Psoas muscle (tissue), 8 donors: Measurements from ENCODE around the gene PNPLA5. TPM values are rescaled to one million over a fixed set of nuclear protein-coding genes. Genes with fewer than 3 reads are reported as not detected.

Source experiments
- ATAC-seq, 4 donors: fragments of 200-7000 bp; cut with Tn5 transposase; one replicate each; pipeline ENCODE4 v1.9.1; 2020; ENCODE audit warnings: moderate library complexity in 3 of 4, mild to moderate bottlenecking in 2 of 4
- DNase-seq, 2 donors: peaks; one replicate each; pipeline ENCODE4 v3.0.0-alpha.2; 2020
- H3K27ac ChIP-seq: fragments of 200-600 bp; one replicate; pipeline ENCODE4 v1.8.0; 2022
- H3K27me3 ChIP-seq, 3 donors: fragments of 200-600 bp in 1 of 3; one replicate each; pipeline versions ENCODE4 v1.6.1 to v1.8.0; 2013 to 2022; ENCODE audit warnings: low read length in 2 of 3, mild to moderate bottlenecking in 2 of 3, moderate library complexity in 1 of 3; ENCODE audit not compliant: insufficient read depth in 3 of 3
- H3K36me3 ChIP-seq, 2 donors: fragments of 200-600 bp in 1 of 2; one replicate each; pipeline versions ENCODE4 v1.6.1 to v1.8.0; 2013 to 2022; ENCODE audit warnings: low read depth in 1 of 2, mild to moderate bottlenecking in 1 of 2, moderate library complexity in 1 of 2; ENCODE audit not compliant: insufficient read depth in 1 of 2
- H3K4me1 ChIP-seq: fragments of 200-600 bp; one replicate; pipeline ENCODE4 v1.8.0; 2022
- H3K4me3 ChIP-seq: fragments of 200-600 bp; one replicate; pipeline ENCODE4 v1.8.0; 2022; ENCODE audit warnings: mild to moderate bottlenecking
- H3K9me3 ChIP-seq: fragments of 200-600 bp; one replicate; pipeline ENCODE4 v1.8.0; 2022
- CTCF ChIP-seq: fragments of 200-600 bp; IDR thresholded peaks from one replicate; pipeline ENCODE4 v1.8.0; 2022; ENCODE audit warnings: antibody characterized with exemption
- WGBS, 3 donors: extraction: QIAGEN DNeasy Blood & Tissue Kit; methylation state at CpG; one replicate each; pipeline versions ENCODE4 v1.1.6 to v1.1.7; 2013; 5-methylcytosine and 5-hydroxymethylcytosine counted together
- intact Hi-C, 2 donors: fragments of 100-400 bp; cut with DNase I; formaldehyde crosslinking; loops; one replicate each; pipeline versions ENCODE4 v1.11.0 to v1.14.2; 2022
- polyA plus RNA-seq, 3 donors: library from polyadenylated mRNA; stranded (reverse); fragments of 200-250 nt; gene quantifications; one replicate each; pipeline ENCODE4 v1.2.3, GENCODE V29; 2013
- total RNA-seq, 4 donors: library from RNA; stranded (reverse); fragmentation: NEBNext Ultra II Directional in 2 of 4; extraction: Animal tissue kit (Norgen Biotek cat#: 25700) in 2 of 4; gene quantifications; one replicate each; pipeline versions ENCODE4 v1.2.1 to v1.2.4, GENCODE V29; 2021 to 2023
- donor health status: healthy with polysubstance abuse.
- donor health status: DM: no; HTN: no; CAD: no; lungs with moderate emphysema.
- donor health status: Bipolar disorder and iron deficiency.
- donor health status: healthy.
- donor health status: DM: yes; HTN: yes; CAD: no.
- donor health status: DM: no; HTN: no; CAD: no.
- donor health status: DM: no; HTN: no; CAD: no.
- donor health status: DM: yes; HTN: yes; CAD: no.

The PNPLA5 gene
- total and polyA plus RNA-seq, 7 donors, result 0.01 to 0.18 TPM; not detected in 5

DNA sequence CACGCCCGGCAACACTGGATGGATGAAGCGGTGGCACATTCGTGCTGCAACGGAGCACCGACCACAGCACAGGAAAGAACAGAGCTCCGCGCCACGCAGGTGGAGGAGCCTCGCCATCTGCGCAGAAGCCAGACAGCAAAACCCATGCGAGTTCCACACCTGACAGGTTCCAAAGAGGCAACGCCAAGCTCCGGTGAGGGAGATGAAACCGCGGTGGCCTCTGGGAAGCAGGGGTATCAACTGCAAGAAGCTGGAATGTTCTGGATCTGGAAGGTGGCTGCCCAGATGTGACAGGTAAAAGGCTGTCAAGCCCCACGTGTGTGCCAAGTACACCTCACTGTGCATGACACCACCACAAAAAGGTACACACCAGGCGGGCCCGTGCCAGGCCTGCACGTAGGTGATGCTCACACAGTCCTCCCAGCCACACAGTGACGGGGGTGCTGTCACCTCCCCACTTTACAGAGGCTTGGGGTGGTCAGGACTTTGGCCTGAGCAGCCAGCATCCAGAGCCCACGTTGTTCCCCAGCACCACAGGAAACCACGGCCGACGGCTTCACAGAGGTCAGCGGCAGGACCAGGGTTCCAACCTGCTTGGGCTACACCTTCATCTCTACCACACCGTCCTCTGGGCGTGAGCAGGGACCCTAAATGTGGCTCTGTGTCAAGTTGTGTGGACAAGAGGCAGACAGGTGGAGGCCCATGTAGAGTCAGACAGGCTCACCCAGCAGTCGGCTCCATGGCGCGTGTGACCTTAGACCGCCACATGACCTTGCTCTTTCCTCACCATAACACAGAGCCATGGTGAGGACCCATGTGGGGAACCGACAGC is 60.0 kb downstream of the PNPLA5 start:
- no peak for TF ChIP-seq CTCF
- Histone ChIP-seq H3K27me3 (peaks cover 0 to 14% (median 4%) of the 10 kb centered on the region in 3 donors), H3K4me3 (no peak overlapping the region), H3K36me3 (no peaks in the 10 kb centered on the region), H3K4me1 (peaks cover 17% of the 10 kb centered on the region), H3K9me3 (no peaks in the 10 kb centered on the region), H3K27ac (no peak overlapping the region)
- DNase-seq, result peak in 1 of 2 donors; percentile 47
- 92 to 93% (median 92%) methylated on average over 33 of the region's 33 CpGs for WGBS, 3 donors
- intact Hi-C loops, result no loop called here
- ATAC-seq, result no peak

- whole genome bisulfite sequencing, 3 donors, result 62 to 68% (median 62%) methylated on average over 12 of the region's 12 CpGs
- DNase-seq, result peak in 1 of 2 donors; percentile 16
- Histone ChIP-seq H3K9me3 (no peaks in the 10 kb centered on the region), H3K27me3 (peaks cover 0 to 19% (median 4%) of the 10 kb centered on the region in 3 donors), H3K4me1 (peaks cover 17% of the 10 kb centered on the region), H3K4me3 (no peak overlapping the region), H3K36me3 (no peaks in the 10 kb centered on the region), H3K27ac (no peak overlapping the region)
- intact Hi-C loops, result no loop called here
- no peak for TF ChIP-seq CTCF
- ATAC-seq, result no peak
Measured at GRCh38 chr22:43830931-43831560, 60.8 kb downstream of the PNPLA5 start.

- peaks cover 0 to 16% (median 2%) of the 10 kb centered on the region in 3 donors for H3K27me3 ChIP-seq
- intact Hi-C loops, result loop anchor here in 1 of 2 donors (10.0 kb wide), 1 partner anchor 125 kb away; the partner anchor contains the start of gene SAMM50
- H3K9me3 ChIP-seq, result no peaks in the 10 kb centered on the region
- H3K27ac ChIP-seq, result peak overlapping the region; percentile 18
- TF ChIP-seq CTCF, result no peak
- no peaks in the 10 kb centered on the region for H3K36me3 ChIP-seq
- ATAC-seq (peak; percentile 68 to 83 (median 75)), DNase-seq (peak; percentile 85 to 91)
- H3K4me3 ChIP-seq, result peak overlapping the region; percentile 4
- peaks cover 17% of the 10 kb centered on the region for H3K4me1 ChIP-seq
- WGBS, 3 donors, result 21 to 31% (median 23%) methylated on average over 33 of the region's 33 CpGs
Measured at GRCh38 chr22:43829904-43830851, 61.6 kb downstream of the PNPLA5 start.

Other genes with a start within 250 kb of the PNPLA5 start
- under 1 TPM; 0.34 to 0.84 (median 0.59) TPM for gene EFCAB6, start 79.7 kb downstream of the PNPLA5 start, total RNA-seq
- gene EFCAB6, start 79.7 kb downstream of the PNPLA5 start, polyA plus RNA-seq, result under 1 TPM; 0.07 to 0.53 (median 0.26) TPM
- gene SULT4A1, start 29.5 kb downstream of the PNPLA5 start, total RNA-seq, result not detected
- gene SULT4A1, start 29.5 kb downstream of the PNPLA5 start, polyA plus RNA-seq, result under 1 TPM in 2 of 3 donors, not detected in 1; 0.08 to 0.23 TPM
- 1 to 10 TPM in 1 of 4 donors, under 1 TPM in 3; 0.32 to 3.3 (median 0.66) TPM for gene PNPLA3, start 31.8 kb upstream of the PNPLA5 start, total RNA-seq
- under 1 TPM in 2 of 3 donors, not detected in 1; 0.29 to 0.83 TPM for gene PNPLA3, start 31.8 kb upstream of the PNPLA5 start, polyA plus RNA-seq
- 10 to 100 TPM; 59.3 to 95.0 (median 83.7) TPM for gene SAMM50, start 63.4 kb upstream of the PNPLA5 start, total RNA-seq
- gene SAMM50, start 63.4 kb upstream of the PNPLA5 start, polyA plus RNA-seq, result 100 to 1,000 TPM in 1 of 3 donors, 10 to 100 TPM in 2; 62.7 to 105 (median 80.0) TPM
- 100 to 1,000 TPM; 102 to 172 (median 163) TPM for gene PARVB, start 132.3 kb upstream of the PNPLA5 start, total RNA-seq
- 100 to 1,000 TPM in 1 of 3 donors, 10 to 100 TPM in 2; 84.5 to 103 (median 88.8) TPM for gene PARVB, start 132.3 kb upstream of the PNPLA5 start, polyA plus RNA-seq